Measurements from ENCODE around the gene TMEM94. TPM values are rescaled to one million over a fixed set of nuclear protein-coding genes. Genes with fewer than 3 reads are reported as not detected.

Gene TMEM94
- total RNA-seq, 1 experiment from 2014 or later, result 67.0 TPM

DNA sequence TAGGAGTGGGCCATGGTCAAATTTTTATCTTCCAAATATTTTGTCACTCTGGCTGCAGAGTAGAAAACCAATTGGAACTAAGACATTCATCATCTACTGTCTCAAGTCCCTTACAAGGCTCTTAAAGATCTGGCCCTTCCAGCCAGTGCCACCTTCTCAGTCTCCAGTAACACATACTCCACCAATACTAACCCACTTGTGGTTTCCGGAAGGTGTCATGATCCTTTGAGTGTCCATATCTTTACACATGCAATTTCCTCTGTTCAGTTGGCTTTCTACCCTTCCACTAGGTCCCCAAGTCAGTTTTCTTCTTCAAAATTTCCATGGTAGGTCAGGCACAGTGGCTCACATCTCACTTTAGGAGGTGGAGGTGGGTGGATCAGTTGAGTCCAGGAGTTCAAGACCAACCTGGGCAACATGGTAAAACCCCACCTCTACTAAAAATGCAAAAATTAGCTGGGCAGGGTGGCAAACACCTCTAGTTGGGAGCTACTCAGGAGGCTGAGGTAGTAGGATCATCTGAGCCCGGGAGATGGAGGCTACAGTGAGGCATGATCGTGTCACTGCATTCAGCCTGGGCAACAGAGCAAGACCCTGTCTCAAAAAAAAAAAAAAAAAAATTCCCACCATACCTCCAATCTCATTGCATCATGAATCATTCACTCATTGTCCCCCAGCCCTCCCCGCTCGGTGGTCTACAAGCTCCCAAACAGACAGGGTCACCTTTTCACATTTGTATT, 44.9 kb upstream of the TMEM94 start:
- H3K4me3 ChIP-seq (ENCODE audit: low read depth, low read length, poor library complexity, severe bottlenecking), result no peak overlapping the region
- no peak for TF ChIP-seq EZH2 (IDR thresholded peaks at IDR 0.05; ENCODE audit: borderline replicate concordance, low read depth, low read length, poor library complexity, severe bottlenecking)
- TF ChIP-seq, protein P1, sequence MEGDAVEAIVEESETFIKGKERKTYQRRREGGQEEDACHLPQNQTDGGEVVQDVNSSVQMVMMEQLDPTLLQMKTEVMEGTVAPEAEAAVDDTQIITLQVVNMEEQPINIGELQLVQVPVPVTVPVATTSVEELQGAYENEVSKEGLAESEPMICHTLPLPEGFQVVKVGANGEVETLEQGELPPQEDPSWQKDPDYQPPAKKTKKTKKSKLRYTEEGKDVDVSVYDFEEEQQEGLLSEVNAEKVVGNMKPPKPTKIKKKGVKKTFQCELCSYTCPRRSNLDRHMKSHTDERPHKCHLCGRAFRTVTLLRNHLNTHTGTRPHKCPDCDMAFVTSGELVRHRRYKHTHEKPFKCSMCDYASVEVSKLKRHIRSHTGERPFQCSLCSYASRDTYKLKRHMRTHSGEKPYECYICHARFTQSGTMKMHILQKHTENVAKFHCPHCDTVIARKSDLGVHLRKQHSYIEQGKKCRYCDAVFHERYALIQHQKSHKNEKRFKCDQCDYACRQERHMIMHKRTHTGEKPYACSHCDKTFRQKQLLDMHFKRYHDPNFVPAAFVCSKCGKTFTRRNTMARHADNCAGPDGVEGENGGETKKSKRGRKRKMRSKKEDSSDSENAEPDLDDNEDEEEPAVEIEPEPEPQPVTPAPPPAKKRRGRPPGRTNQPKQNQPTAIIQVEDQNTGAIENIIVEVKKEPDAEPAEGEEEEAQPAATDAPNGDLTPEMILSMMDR (conservative IDR thresholded peaks at IDR 0.05; ENCODE audit: low read depth, low read length), result no peak
- no peak overlapping the region for H3K27ac ChIP-seq (ENCODE audit: low read depth, low read length, poor library complexity, severe bottlenecking)
- ChIA-PET CTCF (no interaction called here), POLR2A (ENCODE audit: low non-redundant PET) (interaction anchor here (0.7 kb wide), 1 partner anchor 18 kb away, joined by 6 read pairs; no protein-coding TSS in a partner anchor)
- H3K4me1 ChIP-seq (ENCODE audit: insufficient read depth, low read length, poor library complexity, severe bottlenecking), result no peaks in the 10 kb centered on the region
- no peaks in the 10 kb centered on the region for H3K36me3 ChIP-seq (ENCODE audit: insufficient read depth, low read length, poor library complexity, severe bottlenecking)
- H3K9me3 ChIP-seq (ENCODE audit: low read depth, low read length, poor library complexity, severe bottlenecking), result no peaks in the 10 kb centered on the region
- intact Hi-C loops (cut with micrococcal nuclease; ENCODE audit: unreplicated experiment), result loop anchor here (2.0 to 5.0 kb wide), 3 partner anchors 297 to 664 kb away; partner anchors contain the start of gene NHERF1
- BruUV-seq (replicated peaks), result no TSS peak
- no peaks in the 10 kb centered on the region for H3K27me3 ChIP-seq (replicated peaks; ENCODE audit: insufficient read depth, low read depth, low read length, poor library complexity)
- DNase-seq (ENCODE audit: low spot score), result no peak

DNA sequence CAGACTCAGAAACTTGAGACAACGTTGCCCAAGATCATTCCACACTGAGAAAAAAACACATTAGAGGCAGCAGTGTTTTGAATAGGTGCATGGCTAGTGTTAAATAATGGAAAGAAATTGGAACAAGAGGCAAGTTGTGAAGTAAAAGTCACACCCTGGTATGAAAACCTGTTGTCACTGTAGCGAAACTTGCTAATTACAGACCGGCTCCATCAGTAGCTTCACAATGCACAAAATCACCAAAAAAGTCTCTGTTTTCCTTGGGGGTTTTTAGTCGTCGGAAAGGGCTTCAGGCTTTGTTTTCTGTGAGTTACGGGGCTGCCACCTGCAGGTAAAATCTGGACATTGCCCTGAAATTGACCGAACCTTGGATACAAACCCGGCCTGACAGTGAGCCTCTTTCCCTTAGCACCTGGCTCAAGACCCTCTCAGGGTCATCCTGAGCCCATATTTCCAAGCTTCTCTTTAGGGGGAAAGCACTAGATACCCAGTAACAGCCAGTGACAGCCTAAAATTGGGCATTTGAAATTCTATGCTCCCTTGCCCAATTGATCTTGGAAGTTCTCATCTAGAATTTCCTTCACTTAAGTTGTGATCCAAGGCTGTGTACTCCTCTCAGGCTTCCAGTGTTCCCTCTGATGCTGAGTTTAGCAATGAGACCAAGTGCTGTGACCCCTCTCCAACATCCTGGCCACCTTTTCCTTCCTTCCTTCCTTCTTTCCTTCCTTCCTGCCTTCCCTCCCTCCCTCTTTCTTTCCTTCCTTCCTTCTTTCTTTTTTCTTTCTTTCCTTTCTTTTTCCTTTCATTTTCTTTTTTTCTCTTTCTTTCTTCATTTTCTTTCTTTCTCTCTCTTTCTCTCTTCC, 43.7 kb upstream of the TMEM94 start:
- TF ChIP-seq EZH2 (IDR thresholded peaks at IDR 0.05; ENCODE audit: borderline replicate concordance, low read depth, low read length, poor library complexity, severe bottlenecking), result no peak
- TF ChIP-seq, protein P1 (conservative IDR thresholded peaks at IDR 0.05; ENCODE audit: low read depth, low read length), result peak; percentile 83
- no peak overlapping the region for H3K4me3 ChIP-seq (ENCODE audit: low read depth, low read length, poor library complexity, severe bottlenecking)
- no TSS peak for BruUV-seq (replicated peaks)
- H3K36me3 ChIP-seq (ENCODE audit: insufficient read depth, low read length, poor library complexity, severe bottlenecking), result no peaks in the 10 kb centered on the region
- H3K4me1 ChIP-seq (ENCODE audit: insufficient read depth, low read length, poor library complexity, severe bottlenecking), result no peaks in the 10 kb centered on the region
- ChIA-PET POLR2A (ENCODE audit: low non-redundant PET) (no interaction called here), CTCF (interaction anchor here (0.6 to 1.0 kb wide), 5 partner anchors 90 to 451 kb away, joined by 3 to 9 read pairs (median 4); partner anchors contain the start of genes CDR2L and MIF4GD)
- intact Hi-C loops (cut with micrococcal nuclease; ENCODE audit: unreplicated experiment), result loop anchor here (2.0 to 5.0 kb wide), 3 partner anchors 298 to 665 kb away; partner anchors contain the start of gene NHERF1
- peak; percentile 84 for DNase-seq (ENCODE audit: low spot score)
- no peaks in the 10 kb centered on the region for H3K27me3 ChIP-seq (replicated peaks; ENCODE audit: insufficient read depth, low read depth, low read length, poor library complexity)
- H3K9me3 ChIP-seq (ENCODE audit: low read depth, low read length, poor library complexity, severe bottlenecking), result no peaks in the 10 kb centered on the region
- H3K27ac ChIP-seq (ENCODE audit: low read depth, low read length, poor library complexity, severe bottlenecking), result no peak overlapping the region

DNA sequence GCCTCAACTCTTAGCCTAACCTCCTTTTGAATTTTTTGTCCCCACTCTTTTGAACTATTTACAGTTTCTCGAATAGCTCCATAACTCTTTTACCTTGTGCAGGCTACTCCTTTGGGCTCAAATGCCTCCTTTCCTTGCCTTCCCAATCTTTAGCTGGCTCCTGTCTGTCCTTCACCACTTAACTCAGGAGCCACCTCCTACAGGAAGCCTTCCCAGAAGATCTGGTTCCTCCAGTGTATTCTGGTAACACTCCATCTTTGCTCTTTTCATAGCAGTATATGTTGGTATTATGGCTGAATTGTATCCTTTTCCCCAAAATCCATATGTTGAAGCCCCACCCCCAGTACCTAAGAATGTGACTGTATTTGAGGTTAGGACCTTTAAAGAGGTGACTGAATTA, 41.9 kb upstream of the TMEM94 start:
- POLR2A ChIA-PET (ENCODE audit: low non-redundant PET), result no interaction called here
- Histone ChIP-seq H3K36me3 (ENCODE audit: insufficient read depth, low read length, poor library complexity, severe bottlenecking) (no peaks in the 10 kb centered on the region), H3K27me3 (replicated peaks; ENCODE audit: insufficient read depth, low read depth, low read length, poor library complexity) (no peaks in the 10 kb centered on the region), H3K4me3 (ENCODE audit: low read depth, low read length, poor library complexity, severe bottlenecking) (no peak overlapping the region), H3K27ac (ENCODE audit: low read depth, low read length, poor library complexity, severe bottlenecking) (no peak overlapping the region), H3K9me3 (ENCODE audit: low read depth, low read length, poor library complexity, severe bottlenecking) (no peaks in the 10 kb centered on the region), H3K4me1 (ENCODE audit: insufficient read depth, low read length, poor library complexity, severe bottlenecking) (no peaks in the 10 kb centered on the region)
- intact Hi-C loops (cut with micrococcal nuclease; ENCODE audit: unreplicated experiment), result loop anchor here (5.0 kb wide), 1 partner anchor 667 kb away; the partner anchor contains the start of gene NHERF1
- no peak for DNase-seq (ENCODE audit: low spot score)
- TF ChIP-seq EZH2 (IDR thresholded peaks at IDR 0.05; ENCODE audit: borderline replicate concordance, low read depth, low read length, poor library complexity, severe bottlenecking), result no peak
- TF ChIP-seq, protein P1 (conservative IDR thresholded peaks at IDR 0.05; ENCODE audit: low read depth, low read length), result no peak
- CTCF ChIA-PET, result interaction anchor here (0.7 kb wide), 1 partner anchor 1146 kb away, joined by 3 read pairs; no protein-coding TSS in a partner anchor
- no TSS peak for BruUV-seq (replicated peaks)

Measured in A673 (cell line).